Thymus (tissue), 11 donors: Measurements from ENCODE around the gene TRHDE. TPM values are rescaled to one million over a fixed set of nuclear protein-coding genes. Genes with fewer than 3 reads are reported as not detected.

Experiments
- DNase-seq, 9 donors: peaks; one replicate each; pipeline ENCODE4 v3.0.0-alpha.2; 2013; ENCODE audit warnings: low spot score in 9 of 9, low read depth in 6 of 9, missing footprints in 1 of 9
- H3K27ac ChIP-seq, 2 donors: one replicate each; pipeline ENCODE4 v1.5.1; 2013; ENCODE audit warnings: control low read depth in 1 of 2, low read depth in 1 of 2, low read length in 1 of 2, mild to moderate bottlenecking in 1 of 2, moderate library complexity in 1 of 2
- H3K27me3 ChIP-seq, 2 donors: one replicate each; pipeline ENCODE4 v1.5.1; 2013; ENCODE audit warnings: low read length in 1 of 2; ENCODE audit not compliant: control insufficient read depth in 2 of 2, insufficient read depth in 1 of 2
- H3K36me3 ChIP-seq, 2 donors: one replicate each; pipeline ENCODE4 v1.5.1; 2013; ENCODE audit warnings: low read length in 1 of 2, mild to moderate bottlenecking in 1 of 2, moderate library complexity in 1 of 2; ENCODE audit not compliant: control insufficient read depth in 2 of 2, insufficient read depth in 2 of 2
- H3K4me1 ChIP-seq, 2 donors: one replicate each; pipeline ENCODE4 v1.5.1; 2013; ENCODE audit warnings: low read length in 2 of 2; ENCODE audit not compliant: control insufficient read depth in 2 of 2, insufficient read depth in 2 of 2
- H3K4me3 ChIP-seq, 2 donors: one replicate each; pipeline ENCODE4 v1.5.1; 2013; ENCODE audit warnings: low read length in 2 of 2, control low read depth in 1 of 2, mild to moderate bottlenecking in 1 of 2
- H3K9me3 ChIP-seq, 2 donors: one replicate each; pipeline ENCODE4 v1.5.1; 2013; ENCODE audit warnings: low read length in 1 of 2, mild to moderate bottlenecking in 1 of 2; ENCODE audit not compliant: control insufficient read depth in 2 of 2, insufficient read depth in 1 of 2
- WGBS: extraction: QIAGEN DNeasy Blood & Tissue Kit; methylation state at CpG from one replicate; pipeline ENCODE4 v1.1.7; 2013; 5-methylcytosine and 5-hydroxymethylcytosine counted together
- polyA plus RNA-seq: library from polyadenylated mRNA; stranded (reverse); fragments of 200-250 nt; gene quantifications from one replicate; pipeline ENCODE4 v1.2.3, GENCODE V29; 2013
- total RNA-seq: library from RNA; stranded (reverse); fragments of 120-200 nt; gene quantifications from one replicate; pipeline ENCODE4 v1.2.4, GENCODE V29; 2013
- donor health status: healthy.

TRHDE gene
- total and polyA plus RNA-seq, 2 donors = 0.18 to 0.42 TPM

- Histone ChIP-seq H3K27ac (no peak overlapping the region), H3K4me3 (no peak overlapping the region), H3K36me3 (no peaks in the 10 kb centered on the region), H3K9me3 (no peaks in the 10 kb centered on the region), H3K4me1 (no peaks in the 10 kb centered on the region), H3K27me3 (no peaks in the 10 kb centered on the region)
- WGBS = 57% methylated on average over 4 of the region's 4 CpGs
- peak in 1 of 9 donors; percentile 7 for DNase-seq
Observed at GRCh38 chr12:72673853-72674252, 401.7 kb downstream of the TRHDE start.

- Histone ChIP-seq H3K4me3 (no peak overlapping the region), H3K4me1 (no peaks in the 10 kb centered on the region), H3K9me3 (no peaks in the 10 kb centered on the region), H3K36me3 (no peaks in the 10 kb centered on the region), H3K27me3 (no peaks in the 10 kb centered on the region), H3K27ac (no peak overlapping the region)
- DNase-seq = no peak
- 84% methylated on average over 1 of the region's 1 CpG for WGBS
Observed at GRCh38 chr12:72676556-72676955, 404.4 kb downstream of the TRHDE start.

GRCh38 chr12:72677139-72677538, 405.0 kb downstream of the TRHDE start:
- no peaks in the 10 kb centered on the region for H3K36me3 ChIP-seq
- no peak for DNase-seq

GRCh38 chr12:72677846-72678245, 405.7 kb downstream of the TRHDE start:
- no peaks in the 10 kb centered on the region for H3K36me3 ChIP-seq
- no peak overlapping the region for H3K4me3 ChIP-seq
- H3K27ac ChIP-seq = no peak overlapping the region
- no peaks in the 10 kb centered on the region for H3K27me3 ChIP-seq
- no peaks in the 10 kb centered on the region for H3K4me1 ChIP-seq
- WGBS = 47% methylated on average over 2 of the region's 2 CpGs
- DNase-seq = no peak
- H3K9me3 ChIP-seq = no peaks in the 10 kb centered on the region

More at GRCh38 chr12:72677139-72677538, 405.0 kb downstream of the TRHDE start:
- Histone ChIP-seq H3K27me3 (no peaks in the 10 kb centered on the region), H3K4me3 (no peak overlapping the region), H3K9me3 (no peaks in the 10 kb centered on the region), H3K27ac (no peak overlapping the region), H3K4me1 (no peaks in the 10 kb centered on the region)

- Histone ChIP-seq H3K4me3 (no peak overlapping the region), H3K4me1 (no peaks in the 10 kb centered on the region), H3K27ac (no peak overlapping the region), H3K36me3 (no peaks in the 10 kb centered on the region), H3K27me3 (no peaks in the 10 kb centered on the region), H3K9me3 (no peaks in the 10 kb centered on the region)
- no peak for DNase-seq
- WGBS = 85% methylated on average over 2 of the region's 2 CpGs
Observed at GRCh38 chr12:72679147-72679757, 407.1 kb downstream of the TRHDE start.

- H3K27me3 ChIP-seq = no peaks in the 10 kb centered on the region
- H3K27ac ChIP-seq = no peak overlapping the region
- no peaks in the 10 kb centered on the region for H3K9me3 ChIP-seq
- H3K36me3 ChIP-seq = no peaks in the 10 kb centered on the region
- no peak overlapping the region for H3K4me3 ChIP-seq
- H3K4me1 ChIP-seq = no peaks in the 10 kb centered on the region
- no peak for DNase-seq
Observed at GRCh38 chr12:72681028-72681427, 408.9 kb downstream of the TRHDE start.

GRCh38 chr12:72684491-72684890, 412.3 kb downstream of the TRHDE start:
- Histone ChIP-seq H3K27me3 (no peaks in the 10 kb centered on the region), H3K36me3 (no peaks in the 10 kb centered on the region), H3K4me3 (no peak overlapping the region), H3K4me1 (no peaks in the 10 kb centered on the region), H3K9me3 (no peaks in the 10 kb centered on the region), H3K27ac (no peak overlapping the region)
- no peak for DNase-seq
- WGBS = 99% methylated on average over 4 of the region's 4 CpGs

GRCh38 chr12:72692338-72692737, 420.2 kb downstream of the TRHDE start:
- Histone ChIP-seq H3K4me1 (no peaks in the 10 kb centered on the region), H3K9me3 (no peaks in the 10 kb centered on the region), H3K27me3 (no peaks in the 10 kb centered on the region), H3K4me3 (no peak overlapping the region), H3K27ac (no peak overlapping the region), H3K36me3 (no peaks in the 10 kb centered on the region)
- DNase-seq = no peak
- 75% methylated on average over 2 of the region's 2 CpGs for WGBS

GRCh38 chr12:72694193-72694592, 422.0 kb downstream of the TRHDE start:
- H3K27me3 ChIP-seq = no peaks in the 10 kb centered on the region
- no peaks in the 10 kb centered on the region for H3K4me1 ChIP-seq
- H3K9me3 ChIP-seq = no peaks in the 10 kb centered on the region
- no peak overlapping the region for H3K27ac ChIP-seq
- H3K36me3 ChIP-seq = no peaks in the 10 kb centered on the region
- no peak for DNase-seq
- H3K4me3 ChIP-seq = no peak overlapping the region

- no peak for DNase-seq
- Histone ChIP-seq H3K9me3 (peaks cover 0 to 3% of the 10 kb centered on the region in 2 donors), H3K27ac (no peak overlapping the region), H3K36me3 (no peaks in the 10 kb centered on the region), H3K4me1 (no peaks in the 10 kb centered on the region), H3K4me3 (no peak overlapping the region), H3K27me3 (no peaks in the 10 kb centered on the region)
- WGBS = 98% methylated on average over 1 of the region's 1 CpG
Observed at GRCh38 chr12:72699362-72699761, 427.2 kb downstream of the TRHDE start.
